ENCODE measurements around the gene TENM3.
"Not testable (repeated sequence)": the region's sequence is repeated elsewhere in the genome, so short reads cannot be mapped to it uniquely, and the experiment has no call there.

Gene TENM3

DNA sequence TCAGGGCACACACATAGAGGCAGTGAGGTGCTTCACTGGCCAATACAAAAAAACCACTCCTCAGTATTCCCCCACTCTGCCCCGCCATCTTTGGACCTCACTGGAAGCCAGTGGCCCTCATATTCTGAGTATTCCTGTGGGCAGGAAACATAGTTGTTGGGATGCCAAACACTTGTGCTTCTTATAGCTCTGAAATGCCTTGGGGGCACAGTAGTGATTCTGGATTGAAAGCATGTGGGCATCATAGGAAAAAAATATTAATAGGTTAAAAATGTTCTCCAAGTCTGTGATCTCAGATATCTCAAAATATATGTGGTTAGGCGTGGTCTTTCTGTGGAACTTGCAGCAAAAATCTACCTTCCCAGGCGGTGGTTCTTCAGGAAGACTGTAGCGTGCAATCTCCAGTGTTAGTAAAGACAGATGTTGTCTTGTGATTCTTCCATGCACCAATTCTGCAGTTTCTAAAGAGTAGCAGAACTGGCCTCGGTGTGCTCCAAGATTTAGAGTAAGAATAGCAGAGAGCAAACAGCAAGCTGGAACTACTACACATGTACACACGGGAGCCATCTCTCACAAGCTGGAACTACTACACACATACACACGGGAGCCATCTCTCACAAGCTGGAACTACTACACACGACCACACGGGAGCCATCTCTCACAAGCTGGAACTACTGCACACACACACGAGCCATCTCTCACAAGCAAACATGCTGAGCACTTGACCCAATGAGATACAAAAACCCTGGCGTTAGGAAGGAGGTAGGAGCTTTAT lies 8.0 kb upstream of the TENM3 start:
- Mint-ChIP-seq H3K4me1 (ENCODE audit: low read depth) (no peaks in the 10 kb centered on the region), H3K27ac (no peak overlapping the region), H3K27me3 (no peaks in the 10 kb centered on the region), H3K36me3 (ENCODE audit: low read depth) (no peaks in the 10 kb centered on the region), H3K4me3 (no peak overlapping the region), H3K9me3 (no peaks in the 10 kb centered on the region)
- intact Hi-C loops (cut with micrococcal nuclease) = no loop called here

DNA sequence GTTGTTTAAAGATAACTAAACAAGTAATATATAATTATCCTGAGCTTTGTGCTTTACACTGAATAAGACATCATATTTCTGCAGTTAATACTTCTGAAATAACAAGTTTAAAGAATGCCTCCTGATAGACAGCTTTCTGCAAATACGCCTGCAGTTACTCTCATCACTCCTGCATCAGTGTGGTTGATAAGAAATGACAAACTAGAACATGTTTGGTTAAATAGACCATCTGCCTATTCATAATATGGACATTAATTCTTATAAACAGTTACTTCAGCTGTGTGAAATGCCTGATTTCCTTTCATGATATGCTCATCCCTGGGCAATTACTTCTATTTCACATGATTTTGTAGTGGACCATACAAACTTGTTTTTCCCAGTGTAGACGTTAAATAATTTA lies 7.0 kb upstream of the TENM3 start:
- no peaks in the 10 kb centered on the region for H3K9me3 Mint-ChIP-seq
- intact Hi-C loops (cut with micrococcal nuclease) = no loop called here
- H3K4me3 Mint-ChIP-seq = no peak overlapping the region
- no peaks in the 10 kb centered on the region for H3K27me3 Mint-ChIP-seq
- no peak overlapping the region for H3K27ac Mint-ChIP-seq
- H3K36me3 Mint-ChIP-seq (ENCODE audit: low read depth) = no peaks in the 10 kb centered on the region
- H3K4me1 Mint-ChIP-seq (ENCODE audit: low read depth) = no peaks in the 10 kb centered on the region

DNA sequence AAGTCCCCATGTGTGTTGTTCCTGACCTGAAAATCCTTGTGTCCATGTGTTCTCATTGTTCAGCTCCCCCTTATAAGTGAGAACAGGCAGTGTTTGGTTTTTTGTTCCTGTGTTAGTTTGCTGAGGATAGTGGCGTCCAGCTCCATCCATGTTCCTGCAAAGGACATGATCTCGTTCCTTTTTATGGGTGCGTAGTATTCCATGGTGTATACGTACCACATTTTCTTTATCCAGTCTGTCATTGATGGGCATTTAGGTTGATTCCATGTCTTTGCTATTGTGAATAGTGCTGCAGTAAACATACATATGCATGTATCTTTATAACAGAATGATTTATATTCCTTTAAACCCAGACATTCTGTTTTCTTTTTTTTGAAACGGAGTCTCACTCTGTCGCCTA lies 6.2 kb upstream of the TENM3 start:
- H3K9me3 Mint-ChIP-seq; intact Hi-C loops (cut with micrococcal nuclease); H3K4me1 Mint-ChIP-seq (ENCODE audit: low read depth); H3K27me3 Mint-ChIP-seq; H3K27ac Mint-ChIP-seq; H3K36me3 Mint-ChIP-seq (ENCODE audit: low read depth); H3K4me3 Mint-ChIP-seq: not testable (repeated sequence)

- Mint-ChIP-seq H3K4me1 (ENCODE audit: low read depth) (no peaks in the 10 kb centered on the region), H3K4me3 (no peak overlapping the region), H3K27me3 (no peaks in the 10 kb centered on the region), H3K36me3 (ENCODE audit: low read depth) (no peaks in the 10 kb centered on the region), H3K27ac (no peak overlapping the region), H3K9me3 (peaks cover 12% of the 10 kb centered on the region)
- intact Hi-C loops (cut with micrococcal nuclease) = no loop called here
Observed at GRCh38 chr4:182238355-182238931, 4.8 kb upstream of the TENM3 start.

GRCh38 chr4:182240161-182241130 lies 2.8 kb upstream of the TENM3 start:
- no peak overlapping the region for H3K4me3 Mint-ChIP-seq
- H3K27me3 Mint-ChIP-seq = no peaks in the 10 kb centered on the region
- H3K27ac Mint-ChIP-seq = no peak overlapping the region
- no peaks in the 10 kb centered on the region for H3K36me3 Mint-ChIP-seq (ENCODE audit: low read depth)
- no peaks in the 10 kb centered on the region for H3K4me1 Mint-ChIP-seq (ENCODE audit: low read depth)
- H3K9me3 Mint-ChIP-seq = peaks cover 15% of the 10 kb centered on the region
- intact Hi-C loops (cut with micrococcal nuclease) = no loop called here

- H3K9me3 Mint-ChIP-seq = peaks cover 15% of the 10 kb centered on the region
- H3K4me3 Mint-ChIP-seq; H3K27me3 Mint-ChIP-seq; H3K4me1 Mint-ChIP-seq (ENCODE audit: low read depth); intact Hi-C loops (cut with micrococcal nuclease); H3K27ac Mint-ChIP-seq; H3K36me3 Mint-ChIP-seq (ENCODE audit: low read depth): not testable (repeated sequence)
Observed at GRCh38 chr4:182242260-182242659, 942 bp upstream of the TENM3 start.

- intact Hi-C loops (cut with micrococcal nuclease) = no loop called here
Observed at GRCh38 chr4:182242787-182243186, 415 bp upstream of the TENM3 start.

DNA sequence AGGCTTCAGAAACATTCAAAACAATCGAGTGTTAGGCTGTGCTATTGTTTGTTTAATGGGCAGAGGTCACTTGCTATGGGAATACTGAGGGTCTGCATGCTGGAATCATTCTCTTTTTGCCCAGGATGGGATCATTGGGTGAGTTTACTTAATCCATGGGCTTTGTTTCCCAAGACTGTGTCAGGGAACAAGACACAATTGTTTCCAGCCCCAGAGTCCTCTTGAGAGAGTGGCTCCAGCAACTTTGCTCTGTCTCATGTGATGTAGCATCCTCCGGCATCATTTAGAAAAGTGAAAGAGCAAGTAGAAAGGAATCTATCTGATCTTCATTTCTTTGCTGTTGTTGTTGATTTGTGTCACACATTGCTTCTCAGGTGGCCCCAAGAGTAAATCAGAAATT lies 1.8 kb downstream of the TENM3 start:
- no peaks in the 10 kb centered on the region for H3K27me3 Mint-ChIP-seq
- no peak overlapping the region for H3K27ac Mint-ChIP-seq
- peaks cover 15% of the 10 kb centered on the region for H3K9me3 Mint-ChIP-seq
- no peak overlapping the region for H3K4me3 Mint-ChIP-seq
- intact Hi-C loops (cut with micrococcal nuclease) = no loop called here
- no peaks in the 10 kb centered on the region for H3K4me1 Mint-ChIP-seq (ENCODE audit: low read depth)
- H3K36me3 Mint-ChIP-seq (ENCODE audit: low read depth) = no peaks in the 10 kb centered on the region

More at GRCh38 chr4:182242787-182243186, 415 bp upstream of the TENM3 start:
- Mint-ChIP-seq H3K27ac (no peak overlapping the region), H3K4me1 (ENCODE audit: low read depth) (no peaks in the 10 kb centered on the region), H3K27me3 (no peaks in the 10 kb centered on the region), H3K9me3 (peaks cover 15% of the 10 kb centered on the region), H3K4me3 (no peak overlapping the region), H3K36me3 (ENCODE audit: low read depth) (no peaks in the 10 kb centered on the region)

GRCh38 chr4:182245541-182246215 lies 2.5 kb downstream of the TENM3 start:
- peaks cover 15% of the 10 kb centered on the region for H3K9me3 Mint-ChIP-seq

GRCh38 chr4:182246401-182247205 lies 3.4 kb downstream of the TENM3 start:
- H3K4me1 Mint-ChIP-seq (ENCODE audit: low read depth) = no peaks in the 10 kb centered on the region
- no peak overlapping the region for H3K27ac Mint-ChIP-seq
- H3K9me3 Mint-ChIP-seq = peaks cover 15% of the 10 kb centered on the region
- H3K4me3 Mint-ChIP-seq = no peak overlapping the region
- H3K36me3 Mint-ChIP-seq (ENCODE audit: low read depth) = no peaks in the 10 kb centered on the region
- no peaks in the 10 kb centered on the region for H3K27me3 Mint-ChIP-seq
- intact Hi-C loops (cut with micrococcal nuclease) = no loop called here

More at GRCh38 chr4:182245541-182246215, 2.5 kb downstream of the TENM3 start:
- H3K4me1 Mint-ChIP-seq (ENCODE audit: low read depth) = no peaks in the 10 kb centered on the region
- H3K36me3 Mint-ChIP-seq (ENCODE audit: low read depth) = no peaks in the 10 kb centered on the region
- intact Hi-C loops (cut with micrococcal nuclease) = no loop called here
- no peak overlapping the region for H3K27ac Mint-ChIP-seq
- H3K27me3 Mint-ChIP-seq = no peaks in the 10 kb centered on the region
- no peak overlapping the region for H3K4me3 Mint-ChIP-seq

- H3K4me3 Mint-ChIP-seq = no peak overlapping the region
- H3K4me1 Mint-ChIP-seq (ENCODE audit: low read depth) = no peaks in the 10 kb centered on the region
- intact Hi-C loops (cut with micrococcal nuclease) = no loop called here
- H3K36me3 Mint-ChIP-seq (ENCODE audit: low read depth) = no peaks in the 10 kb centered on the region
- H3K27ac Mint-ChIP-seq = no peak overlapping the region
- H3K9me3 Mint-ChIP-seq = peaks cover 5% of the 10 kb centered on the region
- H3K27me3 Mint-ChIP-seq = no peaks in the 10 kb centered on the region
Observed at GRCh38 chr4:182248295-182248694, 5.1 kb downstream of the TENM3 start.

- Mint-ChIP-seq H3K36me3 (ENCODE audit: low read depth) (no peaks in the 10 kb centered on the region), H3K9me3 (no peaks in the 10 kb centered on the region), H3K27me3 (no peaks in the 10 kb centered on the region), H3K4me3 (no peak overlapping the region), H3K4me1 (ENCODE audit: low read depth) (no peaks in the 10 kb centered on the region), H3K27ac (no peak overlapping the region)
- intact Hi-C loops (cut with micrococcal nuclease) = no loop called here
Observed at GRCh38 chr4:182250446-182250845, 7.2 kb downstream of the TENM3 start.

DNA sequence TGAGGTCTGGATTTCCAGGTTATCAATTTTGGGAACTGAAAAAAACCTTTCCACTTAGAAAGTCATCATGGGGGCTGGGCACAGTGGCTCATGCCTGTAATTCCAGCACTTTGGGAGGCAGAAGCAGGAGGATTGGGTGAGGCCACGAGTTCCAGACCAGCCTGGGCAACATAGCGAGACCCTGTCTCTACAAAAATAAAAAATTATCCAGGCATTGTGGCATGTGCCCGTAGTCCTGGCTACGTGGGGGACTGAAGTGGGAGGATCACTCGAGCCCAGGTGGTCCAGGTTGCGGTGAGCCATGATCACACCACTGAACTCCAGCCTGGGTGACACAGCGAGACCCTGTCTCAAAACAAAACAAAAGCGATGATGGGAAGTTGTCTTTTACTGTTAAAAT lies 7.9 kb downstream of the TENM3 start:
- H3K9me3 Mint-ChIP-seq = no peaks in the 10 kb centered on the region
- no peak overlapping the region for H3K27ac Mint-ChIP-seq
- H3K27me3 Mint-ChIP-seq = no peaks in the 10 kb centered on the region
- H3K4me3 Mint-ChIP-seq = no peak overlapping the region
- intact Hi-C loops (cut with micrococcal nuclease) = no loop called here
- H3K4me1 Mint-ChIP-seq (ENCODE audit: low read depth) = no peaks in the 10 kb centered on the region
- H3K36me3 Mint-ChIP-seq (ENCODE audit: low read depth) = no peaks in the 10 kb centered on the region
